GM19468 (cell line): ENCODE results near the gene PCSK5.
"Not testable (repeated sequence)": the region's sequence is repeated elsewhere in the genome, so short reads cannot be mapped to it uniquely, and the experiment has no call there.

ENCODE experiments used
- ATAC-seq: cut with Tn5 transposase; IDR thresholded peaks from one replicate; pipeline ENCODE4 v1.9.1; 2021; ENCODE audit warnings: mild to moderate bottlenecking, moderate library complexity, moderate number of reproducible peaks; ENCODE audit not compliant: unreplicated experiment; ENCODE audit errors: extremely low read depth

Gene PCSK5

DNA sequence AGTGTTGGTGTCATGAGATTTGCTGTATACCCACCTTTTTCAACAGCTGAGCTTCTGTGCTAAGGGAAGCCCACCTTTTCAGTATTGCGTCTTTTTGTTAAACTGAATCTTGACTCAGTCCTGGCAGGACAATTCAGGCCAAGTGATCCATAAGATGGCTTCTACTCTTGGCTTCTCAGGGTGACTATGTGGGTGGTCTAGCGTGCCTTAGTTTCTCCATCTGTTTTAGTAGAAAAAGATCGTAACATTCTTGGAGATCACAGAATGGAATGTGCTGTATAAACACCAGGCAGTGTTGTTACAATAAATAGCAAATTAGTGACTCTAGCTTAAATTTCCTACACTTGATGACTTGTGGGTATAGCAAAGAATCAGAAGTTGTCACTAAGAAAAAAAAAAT, 66.6 kb downstream of the PCSK5 start:
- no peak for ATAC-seq

GRCh38 chr9:75958226-75958625, 67.8 kb downstream of the PCSK5 start:
- ATAC-seq = no peak

DNA sequence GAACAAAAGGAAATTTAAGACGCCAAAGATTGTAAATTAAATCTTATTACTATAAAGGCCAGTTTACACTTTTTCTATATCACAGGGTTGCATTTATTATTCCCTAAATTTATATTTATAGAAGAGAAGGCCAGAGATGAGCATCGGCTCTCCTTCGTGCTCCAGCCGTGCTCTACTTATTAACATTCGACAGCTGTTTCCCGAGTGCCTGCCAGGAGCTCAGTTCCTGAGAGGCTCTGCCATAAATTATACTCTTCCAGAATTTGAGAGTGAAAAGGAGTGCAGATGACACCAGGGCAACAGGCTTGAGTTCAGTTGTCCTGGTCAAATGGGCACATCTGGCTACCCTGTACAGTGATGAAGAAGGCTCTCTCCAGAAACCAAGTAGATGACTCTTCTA, 70.1 kb downstream of the PCSK5 start:
- ATAC-seq = no peak

DNA sequence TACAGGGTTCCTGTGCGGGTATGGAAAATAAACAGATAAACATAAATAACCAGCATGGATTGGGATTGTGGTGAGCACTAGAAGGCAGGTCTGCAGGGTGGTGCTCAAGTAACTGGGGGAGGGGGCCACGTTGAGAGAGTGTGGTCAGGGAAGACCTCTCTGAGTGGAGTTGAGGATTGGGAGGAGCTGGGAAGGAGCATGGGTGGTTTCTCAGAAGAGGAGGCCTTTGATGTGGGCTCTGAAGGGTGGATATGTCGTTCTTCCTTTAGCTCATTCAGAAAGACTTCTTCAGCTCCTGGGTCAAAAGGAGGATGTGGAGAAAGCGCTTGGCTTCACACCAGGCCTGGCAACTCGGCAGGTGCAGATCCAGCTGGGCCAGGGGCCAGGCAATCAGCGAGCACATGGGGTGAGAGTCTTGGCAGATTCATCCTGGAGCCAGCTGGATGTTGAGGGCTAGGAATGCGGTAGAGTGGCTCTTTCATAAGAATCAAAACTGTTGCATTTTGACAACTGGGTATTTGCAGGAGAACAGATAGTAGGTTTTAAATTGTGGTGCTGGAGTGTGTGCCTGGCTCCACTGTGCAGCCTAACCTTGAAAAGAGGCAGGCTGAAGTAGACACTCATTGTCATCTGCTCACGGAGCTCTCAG, 71.7 kb downstream of the PCSK5 start:
- ATAC-seq = no peak

- no peak for ATAC-seq
Observed at GRCh38 chr9:75962662-75963036, 72.2 kb downstream of the PCSK5 start.

DNA sequence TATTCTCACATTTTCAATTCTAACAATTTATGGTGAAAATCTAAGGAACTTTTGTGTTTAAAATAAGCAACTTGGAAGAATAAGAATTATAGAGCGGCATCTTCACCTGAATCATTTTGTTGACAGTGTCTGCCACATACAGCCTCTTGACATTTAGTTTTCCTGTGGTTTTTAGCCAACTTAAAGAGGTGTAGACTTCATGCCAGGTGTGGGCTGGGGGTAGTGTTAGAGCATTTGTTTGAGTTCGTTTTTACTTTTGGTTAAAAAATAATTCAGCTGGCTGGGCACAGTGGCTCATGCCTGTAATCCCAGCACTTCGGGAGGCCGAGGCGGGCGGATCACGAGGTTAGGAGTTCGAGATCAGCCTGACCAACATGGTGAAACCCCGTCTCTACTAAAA, 72.8 kb downstream of the PCSK5 start:
- not testable (repeated sequence) for ATAC-seq

DNA sequence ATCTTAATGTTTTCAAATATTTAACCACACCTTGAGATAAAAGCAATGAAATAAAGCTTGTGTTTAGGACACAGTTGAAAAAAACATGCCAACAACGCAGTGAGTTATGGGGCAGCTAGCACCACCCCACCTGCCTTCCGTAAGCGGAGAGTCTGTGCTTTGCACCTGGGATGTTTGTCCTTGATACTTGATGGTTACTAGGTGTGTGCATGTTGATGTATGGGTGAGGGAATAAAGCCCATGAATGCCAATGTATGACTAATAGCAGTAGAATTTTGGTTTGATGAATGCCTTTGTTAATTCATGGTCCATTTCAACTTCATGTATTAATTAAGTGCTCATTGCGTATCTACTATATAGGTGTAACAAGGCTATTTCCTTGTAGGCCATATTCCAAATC, 74.0 kb downstream of the PCSK5 start:
- no peak for ATAC-seq

DNA sequence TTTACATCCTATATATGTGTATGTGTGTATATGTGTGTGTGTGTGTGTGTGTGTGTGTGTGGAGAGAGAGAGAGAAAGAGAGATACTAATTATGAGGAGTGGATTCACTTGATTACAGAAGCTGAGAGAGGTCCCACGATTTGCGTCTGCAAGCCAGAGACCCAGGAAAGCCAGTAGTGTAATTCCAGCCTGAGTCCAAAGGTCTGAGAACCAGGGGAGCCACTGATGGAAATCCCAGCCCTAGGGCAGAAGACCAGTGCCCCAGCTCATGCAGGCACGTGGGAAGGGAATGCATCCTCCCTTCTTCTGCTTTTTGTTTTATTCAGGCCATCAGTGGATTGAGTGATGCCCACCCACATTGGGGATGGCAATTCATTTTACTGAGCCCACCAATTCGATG, 74.8 kb downstream of the PCSK5 start:
- ATAC-seq = no peak

DNA sequence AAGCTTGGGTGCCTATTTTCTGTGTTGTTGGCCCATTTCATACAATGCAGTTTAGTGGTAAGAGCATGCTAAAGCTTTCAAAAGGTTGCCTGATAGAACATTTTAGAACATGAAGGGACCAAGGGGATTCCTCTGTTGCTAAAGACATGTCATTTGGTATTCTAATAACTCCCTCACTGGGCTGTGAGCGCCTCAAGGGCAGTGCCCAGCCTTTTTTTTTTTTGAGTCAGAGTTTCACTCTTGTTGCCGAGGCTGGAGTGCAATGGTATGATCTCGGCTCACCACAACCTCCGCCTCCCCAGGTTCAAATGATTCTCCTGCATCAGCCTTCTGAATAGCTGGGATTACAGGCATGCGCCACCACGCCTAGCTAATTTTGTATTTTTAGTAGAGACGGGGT, 77.1 kb downstream of the PCSK5 start:
- ATAC-seq = no peak

- ATAC-seq = no peak
Observed at GRCh38 chr9:75974016-75974766, 83.7 kb downstream of the PCSK5 start.

GRCh38 chr9:75975071-75975470, 84.6 kb downstream of the PCSK5 start:
- ATAC-seq = no peak

- ATAC-seq = no peak
Observed at GRCh38 chr9:75976549-75976948, 86.1 kb downstream of the PCSK5 start.

DNA sequence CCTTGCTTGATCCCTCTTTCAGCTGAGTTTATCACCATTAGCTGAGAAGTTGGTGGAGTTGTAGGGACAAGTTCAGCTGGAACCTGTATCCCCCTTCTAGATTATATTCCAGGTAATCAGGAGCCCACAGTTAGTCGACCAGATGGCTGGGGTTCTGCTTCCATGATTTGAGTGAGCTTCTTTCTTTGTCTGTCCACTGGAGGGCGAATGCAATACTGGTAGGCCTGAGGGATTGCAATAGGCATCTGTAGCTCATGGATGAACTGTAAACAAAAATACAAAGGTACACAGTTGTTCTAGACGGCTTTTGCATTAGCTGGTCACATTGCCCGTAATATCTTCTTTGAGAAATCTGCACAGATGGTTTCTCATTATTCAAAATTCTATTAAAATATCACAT, 88.9 kb downstream of the PCSK5 start:
- ATAC-seq = no peak

GRCh38 chr9:75983319-75984045, 93.0 kb downstream of the PCSK5 start:
- no peak for ATAC-seq

GRCh38 chr9:75985515-75985914, 95.0 kb downstream of the PCSK5 start:
- ATAC-seq = no peak

- ATAC-seq = no peak
Observed at GRCh38 chr9:75988663-75989062, 98.2 kb downstream of the PCSK5 start.

DNA sequence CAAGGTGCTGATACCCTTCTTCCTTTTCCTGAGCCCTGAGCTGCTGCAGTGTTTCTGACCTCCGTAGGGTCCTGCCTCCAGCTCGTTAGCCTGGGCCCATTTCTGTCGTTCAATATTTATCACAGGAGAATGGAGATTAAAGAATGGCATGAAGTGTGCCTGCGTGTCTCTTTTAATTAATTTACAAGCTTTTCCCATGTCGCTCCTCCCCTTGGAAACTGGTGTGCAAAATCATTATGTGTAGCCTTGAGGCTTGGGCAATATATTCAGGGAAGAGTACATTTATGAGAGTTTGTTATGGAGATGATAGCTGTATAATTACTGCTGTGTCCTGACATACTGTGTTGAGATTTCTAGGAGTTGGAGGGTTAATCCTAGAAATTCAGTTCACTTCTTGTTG, 99.7 kb downstream of the PCSK5 start:
- ATAC-seq = no peak

GRCh38 chr9:75990576-75991304, 100.3 kb downstream of the PCSK5 start:
- no peak for ATAC-seq

DNA sequence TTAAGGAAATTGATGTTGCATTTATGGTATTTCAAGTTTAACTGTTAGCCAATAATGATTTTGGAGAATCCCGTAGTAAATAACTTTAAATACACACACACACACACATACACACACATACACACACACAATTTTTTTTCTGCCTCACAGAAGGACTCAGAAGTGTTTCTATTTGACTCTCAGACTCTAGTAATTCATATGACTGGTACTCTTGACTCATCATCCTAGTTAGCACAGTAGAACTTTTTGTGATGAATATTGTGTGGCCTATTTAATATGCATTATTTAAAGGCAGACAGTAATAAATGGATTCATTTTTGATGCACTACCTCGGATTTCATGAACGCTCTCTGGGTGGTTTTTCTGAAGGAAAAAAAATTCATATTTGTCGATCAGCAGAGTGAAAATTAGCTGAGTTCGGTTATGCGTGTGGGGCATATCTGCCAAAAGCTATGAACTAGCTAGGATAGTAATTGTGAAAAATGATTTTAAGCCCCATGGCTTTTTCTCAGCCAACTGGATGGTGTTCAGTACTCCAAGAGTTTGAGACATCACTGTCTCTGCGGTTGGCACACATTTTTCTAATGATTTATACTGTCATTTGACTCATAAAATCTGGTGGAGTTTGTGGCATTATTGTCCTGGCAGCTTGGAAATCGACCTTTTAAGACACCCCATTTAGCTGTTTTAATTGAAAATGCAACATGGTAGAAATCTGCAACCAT, 102.2 kb downstream of the PCSK5 start:
- ATAC-seq = no peak

GRCh38 chr9:75993434-75993833, 103.0 kb downstream of the PCSK5 start:
- ATAC-seq = no peak
